Activated CD4-positive, alpha-beta T cell treated with anti-CD3 and anti-CD28 coated beads, Interleukin-2, Interleukin-6, amounts not matched to agents 100 ng/mL and 50 ng/mL, durations not matched to agents 16 hours and 8 hours (primary cell): Measurements from ENCODE around the gene PPP1R8.
A peak's percentile ranks its signal among the peaks of the same experiment; 100 is the strongest.
"Not testable (repeated sequence)": the region's sequence is repeated elsewhere in the genome, so short reads cannot be mapped to it uniquely, and the experiment has no call there.

Source experiments
- DNase-seq: peaks from one replicate; pipeline ENCODE4 v3.0.0-alpha.2; 2020

Gene PPP1R8

GRCh38 chr1:27833470-27833869 is 2.9 kb downstream of the PPP1R8 start:
- no peak for DNase-seq

GRCh38 chr1:27835046-27835445 is 4.5 kb downstream of the PPP1R8 start:
- no peak for DNase-seq

- DNase-seq, result no peak
These were observed 4.9 kb downstream of the PPP1R8 start for GRCh38 chr1:27835501-27835900.

- no peak for DNase-seq
These were observed 19.4 kb downstream of the PPP1R8 start for GRCh38 chr1:27849951-27850350.

- DNase-seq, result no peak
These were observed 24.5 kb downstream of the PPP1R8 start for GRCh38 chr1:27855085-27855484.

GRCh38 chr1:27856561-27857343 is 26.2 kb downstream of the PPP1R8 start:
- no peak for DNase-seq

GRCh38 chr1:27857552-27857951 is 27.0 kb downstream of the PPP1R8 start:
- not testable (repeated sequence) for DNase-seq

GRCh38 chr1:27858072-27858948 is 27.7 kb downstream of the PPP1R8 start:
- DNase-seq, result peak; percentile 84

GRCh38 chr1:27858949-27859576 is 28.5 kb downstream of the PPP1R8 start:
- no peak for DNase-seq

GRCh38 chr1:27861436-27861835 is 30.9 kb downstream of the PPP1R8 start:
- no peak for DNase-seq

GRCh38 chr1:27862004-27862403 is 31.4 kb downstream of the PPP1R8 start:
- no peak for DNase-seq

GRCh38 chr1:27862671-27863537 is 32.3 kb downstream of the PPP1R8 start:
- DNase-seq, result no peak

GRCh38 chr1:27863538-27863915 is 32.9 kb downstream of the PPP1R8 start:
- DNase-seq, result no peak

- DNase-seq, result peak; percentile 20
These were observed 33.8 kb downstream of the PPP1R8 start for GRCh38 chr1:27864264-27864895.

- DNase-seq, result no peak
These were observed 35.2 kb downstream of the PPP1R8 start for GRCh38 chr1:27865821-27866220.

GRCh38 chr1:27868556-27868931 is 38.0 kb downstream of the PPP1R8 start:
- DNase-seq, result no peak

- peak; percentile 83 for DNase-seq
These were observed 38.5 kb downstream of the PPP1R8 start for GRCh38 chr1:27868932-27869718.

GRCh38 chr1:27869719-27870085 is 39.1 kb downstream of the PPP1R8 start:
- no peak for DNase-seq

GRCh38 chr1:27871076-27871475 is 40.5 kb downstream of the PPP1R8 start:
- not testable (repeated sequence) for DNase-seq

- DNase-seq, result peak; percentile 83
These were observed 41.6 kb downstream of the PPP1R8 start, which contains the start of gene THEMIS2 for GRCh38 chr1:27872059-27872801. TSS of gene THEMIS2 (plus strand) at chr1:27872544. CDS start at chr1:27872572, 28 bp downstream.
